Measurements from ENCODE around the gene SLC9C1. TPM values are rescaled to one million over a fixed set of nuclear protein-coding genes. Genes with fewer than 3 reads are reported as not detected.

The SLC9C1 gene
- total and polyA plus RNA-seq, 9 donors: 0.07 to 0.35 (median 0.15) TPM; not detected in 4

GRCh38 chr3:112170046-112170445, 124.0 kb downstream of the SLC9C1 start:
- no peaks in the 10 kb centered on the region for H3K36me3 ChIP-seq
- H3K4me3 ChIP-seq: no peak overlapping the region
- no peak overlapping the region for H3K27ac ChIP-seq
- 86 to 94% (median 94%) methylated on average over 2 of the region's 2 CpGs for WGBS, 3 donors
- TF ChIP-seq POLR2A (IDR thresholded peaks at IDR 0.05) (no peak), CTCF (IDR thresholded peaks at IDR 0.05) (no peak), EP300 (IDR thresholded peaks at IDR 0.05) (no peak)
- no peaks in the 10 kb centered on the region for H3K4me1 ChIP-seq (ENCODE audit: insufficient read depth)
- no peak for DNase-seq
- no peaks in the 10 kb centered on the region for H3K9me3 ChIP-seq
- no peaks in the 10 kb centered on the region for H3K27me3 ChIP-seq
- intact Hi-C loops (cut with DNase I): no loop called here

- H3K27me3 ChIP-seq: no peaks in the 10 kb centered on the region
- no peaks in the 10 kb centered on the region for H3K36me3 ChIP-seq
- H3K27ac ChIP-seq: no peak overlapping the region
- H3K4me1 ChIP-seq (ENCODE audit: insufficient read depth): no peaks in the 10 kb centered on the region
- 76 to 81% (median 77%) methylated on average over 2 of the region's 2 CpGs for WGBS, 3 donors
- TF ChIP-seq POLR2A (IDR thresholded peaks at IDR 0.05) (no peak), EP300 (IDR thresholded peaks at IDR 0.05) (no peak), CTCF (IDR thresholded peaks at IDR 0.05) (no peak)
- no peak for DNase-seq
- H3K4me3 ChIP-seq: no peak overlapping the region
- intact Hi-C loops (cut with DNase I): no loop called here
- H3K9me3 ChIP-seq: no peaks in the 10 kb centered on the region
Observed at GRCh38 chr3:112167758-112168157, 126.3 kb downstream of the SLC9C1 start.

GRCh38 chr3:112149136-112149535, 144.9 kb downstream of the SLC9C1 start:
- TF ChIP-seq POLR2A (IDR thresholded peaks at IDR 0.05) (no peak), EP300 (IDR thresholded peaks at IDR 0.05) (no peak), CTCF (IDR thresholded peaks at IDR 0.05) (no peak)
- 92 to 100% (median 92%) methylated on average over 1 of the region's 1 CpG for WGBS, 3 donors
- no peaks in the 10 kb centered on the region for H3K36me3 ChIP-seq
- no peak overlapping the region for H3K27ac ChIP-seq
- H3K27me3 ChIP-seq: no peaks in the 10 kb centered on the region
- no peaks in the 10 kb centered on the region for H3K9me3 ChIP-seq
- no peak overlapping the region for H3K4me3 ChIP-seq
- H3K4me1 ChIP-seq (ENCODE audit: insufficient read depth): no peaks in the 10 kb centered on the region
- intact Hi-C loops (cut with DNase I): no loop called here
- no peak for DNase-seq

- no peak overlapping the region for H3K4me3 ChIP-seq
- intact Hi-C loops (cut with DNase I): no loop called here
- WGBS, 3 donors: 37 to 54% (median 44%) methylated on average over 1 of the region's 1 CpG
- DNase-seq: no peak
- H3K4me1 ChIP-seq (ENCODE audit: insufficient read depth): no peaks in the 10 kb centered on the region
- no peak for TF ChIP-seq POLR2A (IDR thresholded peaks at IDR 0.05)
- no peak for TF ChIP-seq EP300 (IDR thresholded peaks at IDR 0.05)
- TF ChIP-seq CTCF (IDR thresholded peaks at IDR 0.05): no peak
- H3K36me3 ChIP-seq: no peaks in the 10 kb centered on the region
- H3K27me3 ChIP-seq: no peaks in the 10 kb centered on the region
- H3K27ac ChIP-seq: no peak overlapping the region
- no peaks in the 10 kb centered on the region for H3K9me3 ChIP-seq
Observed at GRCh38 chr3:112143689-112144088, 150.3 kb downstream of the SLC9C1 start.

GRCh38 chr3:112143251-112143650, 150.8 kb downstream of the SLC9C1 start:
- no peaks in the 10 kb centered on the region for H3K27me3 ChIP-seq
- intact Hi-C loops (cut with DNase I): no loop called here
- no peak overlapping the region for H3K27ac ChIP-seq
- WGBS, 3 donors: 85 to 95% (median 87%) methylated on average over 1 of the region's 1 CpG
- no peak overlapping the region for H3K4me3 ChIP-seq
- no peaks in the 10 kb centered on the region for H3K36me3 ChIP-seq
- no peaks in the 10 kb centered on the region for H3K9me3 ChIP-seq
- TF ChIP-seq EP300 (IDR thresholded peaks at IDR 0.05) (no peak), CTCF (IDR thresholded peaks at IDR 0.05) (no peak), POLR2A (IDR thresholded peaks at IDR 0.05) (no peak)
- DNase-seq: no peak
- no peaks in the 10 kb centered on the region for H3K4me1 ChIP-seq (ENCODE audit: insufficient read depth)
